ENCODE measurements around the gene BUB3.

The BUB3 gene

DNA sequence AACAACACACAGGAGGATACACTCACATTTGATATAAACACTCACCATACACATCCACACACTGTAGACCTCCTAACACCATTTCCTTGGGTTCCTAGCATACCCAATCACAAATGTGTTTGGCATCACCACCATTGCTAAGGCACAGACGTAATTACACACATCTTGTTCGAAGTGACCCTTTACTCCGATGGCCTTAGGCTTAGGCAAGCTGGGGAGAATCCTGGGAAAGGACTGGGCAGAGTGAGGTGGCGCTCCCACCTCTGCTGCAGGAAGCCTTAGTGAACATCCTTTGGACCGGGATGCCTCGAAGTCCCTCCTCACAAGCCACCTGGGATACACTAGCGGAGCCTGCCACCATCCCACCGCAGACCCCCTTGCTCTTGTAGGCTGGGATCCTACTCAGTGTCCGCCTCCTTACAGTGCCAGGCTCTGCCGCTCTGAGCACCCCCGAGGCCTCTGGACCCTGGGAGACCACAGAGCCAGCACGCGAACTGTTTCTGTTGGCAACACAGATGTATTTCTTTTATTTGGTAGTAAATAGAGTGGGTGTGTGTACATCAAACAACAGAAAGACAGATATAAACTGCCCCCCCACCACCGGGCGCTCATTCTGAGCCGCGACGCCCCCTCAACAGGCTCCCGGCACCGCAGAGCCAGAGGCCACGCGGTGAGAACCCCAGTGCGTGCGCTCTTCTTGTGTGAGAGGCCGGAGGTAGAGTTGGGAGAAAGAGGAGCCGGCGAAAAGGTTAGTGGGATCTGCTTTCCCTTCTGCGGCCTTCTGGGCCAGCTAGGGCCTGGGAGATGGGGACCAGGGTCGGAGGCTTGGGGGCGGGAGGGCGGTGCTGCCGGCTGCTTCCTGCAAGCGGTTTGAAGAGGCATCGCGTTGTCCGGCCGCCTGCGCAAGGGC is 12.2 kb upstream of the BUB3 start:
- no peak for DNase-seq

DNA sequence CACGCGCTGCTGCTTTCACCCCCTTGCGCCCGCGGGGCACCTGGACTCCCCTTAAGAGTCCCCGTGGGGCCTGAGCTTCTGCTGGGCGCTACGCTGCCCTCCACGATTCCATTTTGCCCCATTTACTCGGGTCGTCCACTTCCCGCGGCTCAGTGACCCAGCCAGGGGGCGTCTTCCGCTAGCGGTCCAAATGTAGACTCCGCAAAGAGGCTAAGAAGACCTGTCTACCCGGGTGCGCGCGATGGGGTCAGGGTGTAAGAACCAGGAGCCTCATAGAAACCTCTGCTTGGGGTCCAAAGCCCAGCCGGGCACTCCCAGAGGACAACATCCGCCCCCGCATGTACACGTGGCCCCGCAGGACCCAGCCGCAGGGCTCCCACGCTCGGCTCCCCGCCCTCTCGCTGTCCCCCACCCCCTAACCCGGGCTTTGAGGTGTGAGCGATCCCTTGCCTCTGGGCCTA is 11.5 kb upstream of the BUB3 start:
- DNase-seq, result no peak

DNA sequence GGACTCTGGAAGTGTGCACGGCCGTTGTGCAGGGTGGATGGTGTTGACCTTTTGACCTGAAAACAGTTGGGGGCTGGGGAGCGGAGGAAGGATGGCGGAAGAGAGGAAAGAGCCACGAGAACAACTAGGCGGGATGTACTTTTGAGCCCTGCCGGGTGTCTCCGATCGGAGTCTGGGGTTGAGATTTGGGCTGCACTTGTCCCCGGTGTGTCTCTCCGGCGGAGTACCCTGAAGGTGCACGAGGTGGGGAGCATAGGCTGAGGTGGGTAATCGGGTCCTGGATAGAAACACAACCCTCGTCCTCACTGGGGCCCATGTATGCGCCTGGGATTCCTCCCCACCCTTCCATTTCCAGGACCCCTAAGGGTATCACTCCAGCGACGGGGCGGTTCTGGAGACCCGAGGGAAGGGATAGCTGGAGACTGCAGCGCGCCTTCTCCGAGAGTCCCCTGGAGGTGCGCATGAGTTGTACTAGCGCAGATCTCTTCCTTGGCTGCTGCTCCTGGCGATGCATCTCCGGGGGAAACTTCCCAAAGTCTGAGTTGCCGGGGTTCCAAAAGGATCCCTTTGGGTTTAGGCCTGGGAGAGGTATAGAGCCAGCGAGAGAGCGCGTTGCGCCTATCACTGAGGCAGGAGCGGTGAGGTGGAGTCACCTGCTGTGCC is 10.9 kb upstream of the BUB3 start:
- no peak for DNase-seq

DNA sequence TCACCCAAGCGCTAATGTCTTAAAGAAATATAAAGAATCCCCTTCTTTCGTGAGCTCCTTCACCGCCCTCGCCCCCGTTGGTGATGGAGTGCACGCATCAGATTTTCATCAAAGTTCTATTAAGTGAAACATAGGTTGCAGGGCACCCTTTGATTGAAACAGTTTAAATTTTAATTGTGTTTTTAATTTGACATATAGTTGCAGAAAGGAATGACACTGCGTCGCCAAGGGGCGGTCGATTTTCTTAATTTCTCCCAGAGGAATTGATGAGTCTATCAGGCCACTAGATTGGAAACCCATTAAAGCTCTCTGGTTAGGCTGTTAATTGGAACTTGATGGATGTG is 10.4 kb upstream of the BUB3 start:
- DNase-seq, result no peak

DNA sequence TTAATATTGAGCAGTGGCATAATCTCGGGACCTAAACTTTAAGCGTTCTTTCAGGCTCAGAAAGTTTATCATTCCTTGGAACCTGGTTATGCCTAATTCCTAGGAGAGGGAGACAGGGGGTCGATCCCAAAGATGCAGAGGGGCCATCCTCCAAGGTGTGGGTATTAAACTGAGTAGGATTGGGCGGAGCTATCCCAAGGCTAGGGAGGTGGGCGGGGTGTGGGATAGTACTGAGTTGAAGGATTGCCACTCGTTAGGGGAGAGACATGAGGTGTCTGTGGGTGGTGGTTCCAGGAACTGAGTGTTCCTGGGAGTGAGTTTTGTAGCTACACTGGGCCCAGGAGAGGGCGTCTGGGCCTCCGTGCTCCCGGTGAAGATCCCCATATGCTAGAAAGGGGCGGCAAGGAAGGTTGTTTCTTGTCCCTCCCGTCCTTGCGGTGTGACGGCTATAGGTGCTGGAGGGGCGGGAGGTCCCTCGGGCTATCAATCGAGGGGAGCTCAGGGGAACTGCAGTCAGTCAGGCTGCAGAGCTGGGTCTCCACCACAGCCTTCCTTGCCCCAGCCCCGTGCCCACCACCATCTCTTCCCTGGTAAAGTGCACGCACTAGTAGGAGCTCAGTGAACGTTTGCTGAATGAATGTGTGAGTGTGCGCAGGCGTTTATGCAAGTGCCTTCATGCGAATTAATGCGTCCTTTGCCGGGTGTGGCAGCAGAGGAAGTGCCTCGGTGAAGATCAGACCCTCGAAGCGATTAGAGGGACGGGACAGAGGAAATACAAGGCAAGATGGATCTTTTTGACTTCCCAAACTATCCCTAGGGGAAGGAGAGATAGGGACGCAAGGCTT is 9.3 kb upstream of the BUB3 start:
- no peak for DNase-seq

DNA sequence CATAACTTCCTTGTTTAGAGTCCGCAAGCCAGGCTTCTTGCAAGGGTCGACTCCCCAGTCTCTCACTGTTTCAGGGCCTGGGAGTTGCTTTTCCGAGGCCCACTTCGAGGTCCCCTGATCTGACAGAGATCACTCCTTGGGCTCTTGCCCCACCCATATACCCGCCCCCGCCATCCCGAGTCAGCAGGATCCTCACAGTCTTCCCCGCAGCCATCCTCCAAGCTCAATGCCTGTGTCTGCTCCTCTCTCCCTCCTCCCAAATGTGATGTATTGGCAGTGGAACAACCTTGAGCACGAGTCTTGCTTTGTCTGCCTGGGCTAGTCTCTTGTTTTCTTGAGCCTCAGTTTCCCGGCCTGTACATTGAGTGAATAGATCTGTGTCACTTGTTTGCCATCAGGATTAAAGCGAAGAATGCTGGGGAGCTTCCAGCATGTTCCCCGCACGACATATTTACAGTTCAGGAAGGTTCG is 8.6 kb upstream of the BUB3 start:
- no peak for DNase-seq

DNA sequence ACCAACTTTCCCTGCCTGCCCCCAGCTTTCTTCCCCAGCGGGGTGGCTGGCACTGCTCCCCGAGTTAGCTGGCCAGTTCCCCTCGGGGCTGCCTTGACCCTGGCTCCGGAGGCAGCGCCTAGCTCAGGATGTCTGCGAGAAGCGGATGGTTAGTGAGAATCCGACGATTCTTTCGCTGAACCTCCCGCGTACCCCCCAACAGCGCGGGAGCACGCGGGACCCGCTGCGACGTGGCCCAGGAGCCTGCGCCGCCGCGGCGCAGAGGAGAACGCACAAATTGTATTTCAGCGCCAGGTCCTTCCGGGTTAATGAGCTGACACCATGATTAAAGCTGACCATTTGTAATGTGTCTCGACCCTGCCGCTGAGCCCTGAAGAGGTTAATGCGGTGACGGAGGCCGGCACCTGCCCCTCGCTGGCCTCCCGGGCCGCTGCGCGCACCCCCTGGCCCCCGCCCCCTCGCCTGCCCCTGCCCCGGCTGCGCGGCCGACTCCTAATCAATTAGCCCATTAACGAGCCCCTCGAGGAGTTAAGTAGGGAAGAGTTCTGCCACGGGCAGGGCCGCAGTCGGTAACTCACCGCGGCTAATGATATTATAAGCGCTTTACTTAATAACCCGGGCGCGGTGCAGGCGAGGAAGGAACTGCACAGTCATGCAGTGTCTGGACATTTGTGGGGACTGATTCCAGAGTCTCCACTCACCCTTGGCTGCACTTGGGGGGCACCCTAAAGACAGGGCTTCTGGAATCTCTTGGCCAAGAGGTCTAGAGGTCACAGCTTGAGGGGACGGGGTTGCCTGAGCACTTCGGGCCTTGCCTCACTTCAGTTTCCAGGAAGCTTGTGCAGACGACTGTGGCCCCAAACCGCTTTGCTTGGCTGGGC is 7.9 kb upstream of the BUB3 start:
- no peak for DNase-seq

GRCh38 chr10:123146894-123147634 is 7.1 kb upstream of the BUB3 start:
- DNase-seq, result no peak

- DNase-seq, result no peak
These were observed 6.4 kb upstream of the BUB3 start, which contains the start of gene HMX2 for GRCh38 chr10:123147635-123148413. Gene HMX2, plus strand, starts transcription at chr10:123148136. Its CDS starts 243 bp downstream, at chr10:123148379.

DNA sequence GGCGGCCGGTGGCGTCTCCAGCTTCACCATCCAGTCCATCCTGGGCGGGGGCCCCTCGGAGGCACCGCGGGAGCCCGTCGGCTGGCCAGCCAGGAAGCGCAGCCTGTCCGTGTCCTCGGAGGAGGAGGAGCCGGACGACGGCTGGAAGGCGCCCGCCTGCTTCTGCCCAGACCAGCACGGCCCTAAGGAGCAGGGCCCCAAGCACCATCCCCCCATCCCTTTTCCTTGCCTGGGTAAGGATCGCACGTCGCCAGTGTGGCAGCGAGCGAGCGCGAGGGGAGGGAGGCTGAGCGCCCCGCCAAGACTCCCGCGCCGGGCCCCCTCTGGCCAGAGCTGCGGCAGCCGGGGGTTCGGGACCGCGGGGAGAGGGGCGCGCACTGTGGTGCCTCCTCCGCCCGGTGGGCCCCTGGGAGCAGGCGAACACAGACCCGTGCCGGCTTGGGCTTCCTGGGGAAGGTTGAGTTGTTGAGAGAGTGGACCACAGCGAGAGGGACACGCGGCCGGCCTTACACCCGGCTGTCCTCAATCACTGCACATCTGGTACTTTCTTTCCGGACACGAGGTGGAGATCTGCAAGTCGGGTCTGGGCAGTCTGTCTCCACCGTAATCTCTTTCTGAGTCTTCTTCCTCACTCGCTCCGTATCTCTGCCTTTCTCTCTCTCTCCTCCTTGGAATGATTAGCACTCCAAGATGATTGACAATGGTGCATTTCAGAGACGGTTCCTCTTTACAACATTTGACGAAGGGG is 5.6 kb upstream of the BUB3 start:
- DNase-seq, result no peak

DNA sequence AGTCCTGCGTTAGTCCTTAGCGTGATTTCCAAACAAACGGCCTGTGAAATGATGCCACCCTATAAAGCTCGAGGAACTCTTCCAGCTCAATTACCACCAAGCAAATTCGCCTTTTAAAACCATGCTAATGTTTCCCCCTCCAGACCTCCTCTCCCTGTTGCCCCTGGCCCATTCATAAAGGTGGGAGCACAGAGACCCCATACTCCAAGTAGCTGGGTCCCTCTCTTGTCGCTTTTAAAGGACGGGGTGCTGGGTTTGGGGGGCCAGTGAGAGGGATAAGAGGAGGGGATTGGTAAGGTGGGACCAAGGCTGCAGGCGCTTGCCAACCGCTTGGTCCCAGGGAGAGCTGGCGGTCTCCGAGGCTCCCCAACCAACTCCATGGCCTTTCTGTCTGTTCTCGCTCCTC is 5.0 kb upstream of the BUB3 start:
- DNase-seq, result no peak

DNA sequence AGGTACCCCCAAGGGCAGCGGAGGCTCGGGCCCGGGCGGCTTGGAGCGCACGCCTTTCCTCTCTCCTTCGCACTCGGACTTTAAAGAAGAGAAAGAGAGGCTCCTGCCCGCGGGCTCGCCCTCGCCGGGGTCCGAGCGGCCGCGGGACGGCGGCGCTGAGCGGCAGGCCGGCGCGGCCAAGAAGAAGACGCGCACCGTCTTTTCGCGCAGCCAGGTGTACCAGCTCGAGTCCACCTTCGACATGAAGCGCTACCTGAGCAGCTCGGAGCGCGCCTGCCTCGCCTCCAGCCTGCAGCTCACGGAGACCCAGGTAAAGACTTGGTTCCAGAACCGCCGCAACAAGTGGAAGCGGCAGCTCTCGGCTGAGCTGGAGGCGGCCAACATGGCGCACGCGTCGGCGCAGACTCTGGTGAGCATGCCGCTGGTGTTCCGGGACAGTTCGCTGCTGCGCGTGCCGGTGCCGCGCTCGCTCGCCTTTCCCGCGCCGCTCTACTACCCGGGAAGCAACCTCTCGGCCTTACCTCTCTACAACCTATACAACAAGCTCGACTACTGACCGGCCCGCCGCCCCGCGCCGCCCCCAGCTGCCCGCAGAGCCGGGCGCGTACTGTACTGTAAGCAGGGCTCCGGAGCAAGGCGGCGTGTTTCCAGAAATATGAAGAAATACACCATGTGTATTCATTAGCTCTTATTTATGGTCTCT is 4.5 kb upstream of the BUB3 start:
- no peak for DNase-seq

DNA sequence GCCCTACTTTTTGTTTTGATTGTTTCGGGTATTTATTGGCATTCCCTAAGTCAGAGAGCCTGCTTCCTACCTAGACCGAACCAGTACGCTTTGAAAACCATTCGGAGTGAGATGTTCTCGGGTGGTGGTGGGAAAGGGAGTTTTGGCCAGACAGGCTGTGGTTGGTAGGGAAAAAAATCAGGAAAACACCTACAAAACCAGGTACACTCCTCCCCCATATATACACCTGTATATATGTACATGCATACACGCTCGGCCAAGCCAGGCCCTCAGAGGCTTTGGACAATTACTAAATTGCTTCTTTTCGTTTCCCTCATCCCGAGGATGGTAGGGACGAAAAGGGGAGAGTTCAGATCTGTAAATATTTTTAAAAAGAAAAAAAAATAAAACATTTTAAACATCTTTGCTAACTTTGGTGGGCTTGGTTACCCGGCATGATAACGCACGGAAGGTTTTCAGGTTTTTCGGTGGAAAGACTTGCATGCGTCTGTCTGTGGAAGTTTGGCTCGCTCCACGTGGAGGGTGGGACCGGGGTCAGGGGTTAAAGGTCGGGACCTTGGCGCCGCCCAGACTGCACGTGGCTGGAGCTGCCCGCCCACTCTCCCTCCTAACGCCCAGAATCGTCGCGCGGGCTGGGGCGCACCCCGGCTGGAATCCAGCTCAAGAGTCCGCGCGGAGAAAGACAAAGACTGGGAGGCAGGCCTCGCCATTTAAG is 3.8 kb upstream of the BUB3 start:
- DNase-seq, result no peak

- DNase-seq, result no peak
These were observed 3.0 kb upstream of the BUB3 start for GRCh38 chr10:123150986-123151736.

DNA sequence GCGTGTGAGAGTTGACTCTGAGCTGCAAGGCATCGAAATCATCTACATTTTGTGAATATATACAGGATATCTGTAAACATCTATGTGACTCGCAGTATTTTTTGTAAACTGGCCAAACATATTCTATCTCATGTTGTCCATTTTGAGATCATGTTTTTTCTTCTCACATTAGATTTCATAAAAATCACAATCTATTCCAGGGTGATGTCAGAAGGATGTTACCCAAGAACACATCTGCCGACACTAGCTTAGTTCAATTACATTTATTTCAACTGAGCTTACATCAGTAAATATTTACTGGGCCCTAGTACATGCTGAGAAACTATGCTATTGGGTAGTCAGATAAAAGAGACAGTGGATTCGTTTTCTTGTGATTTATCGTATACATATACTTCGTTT is 2.5 kb upstream of the BUB3 start:
- no peak for DNase-seq

- no peak for DNase-seq
These were observed 613 bp upstream of the BUB3 start for GRCh38 chr10:123153486-123154091.

All from T1000 (cell line).